Measurements from ENCODE around the gene STAB2.

Gene STAB2

DNA sequence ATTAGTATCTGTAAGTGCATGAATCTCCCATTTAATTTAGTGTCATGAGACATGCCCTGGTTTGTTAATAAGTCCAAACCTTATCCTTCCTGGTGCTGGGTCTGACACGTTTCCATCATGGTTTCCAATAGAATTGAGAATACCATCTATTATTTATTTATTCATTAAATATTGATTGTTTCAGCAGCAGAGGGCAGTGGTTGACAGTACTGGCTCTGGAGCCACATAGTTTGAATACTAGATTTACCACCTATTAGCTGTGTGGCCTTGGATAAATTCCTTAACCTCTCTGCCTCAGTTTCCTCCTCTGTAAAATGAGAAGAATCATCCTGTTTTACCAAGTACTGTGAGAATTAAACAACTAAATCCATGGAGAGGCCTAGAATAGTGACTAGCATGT lies 941 bp upstream of the STAB2 start:
- DNase-seq (ENCODE audit: extremely low read depth in 1 of 2, low read depth in 1 of 2) = no peak

DNA sequence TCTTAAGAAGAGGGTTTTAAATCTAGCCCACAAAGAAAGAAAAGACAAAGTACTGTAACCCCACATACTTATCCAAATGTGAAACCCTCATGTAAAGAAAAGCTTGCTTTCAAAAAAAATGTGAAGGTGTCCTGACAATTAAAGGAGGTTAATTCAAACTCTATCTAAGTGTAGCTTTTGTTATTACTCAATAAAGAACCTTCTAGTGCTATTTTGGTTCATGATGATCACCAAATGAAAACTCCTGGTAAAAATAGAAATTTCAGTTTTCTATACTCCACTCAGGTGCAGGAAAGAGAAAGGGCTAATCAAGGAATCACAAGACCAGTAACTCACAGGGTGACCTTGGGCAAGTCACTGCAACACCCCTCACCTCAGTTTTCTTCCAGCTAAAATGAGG lies 1.6 kb downstream of the STAB2 start:
- DNase-seq (ENCODE audit: extremely low read depth in 1 of 2, low read depth in 1 of 2) = no peak

DNA sequence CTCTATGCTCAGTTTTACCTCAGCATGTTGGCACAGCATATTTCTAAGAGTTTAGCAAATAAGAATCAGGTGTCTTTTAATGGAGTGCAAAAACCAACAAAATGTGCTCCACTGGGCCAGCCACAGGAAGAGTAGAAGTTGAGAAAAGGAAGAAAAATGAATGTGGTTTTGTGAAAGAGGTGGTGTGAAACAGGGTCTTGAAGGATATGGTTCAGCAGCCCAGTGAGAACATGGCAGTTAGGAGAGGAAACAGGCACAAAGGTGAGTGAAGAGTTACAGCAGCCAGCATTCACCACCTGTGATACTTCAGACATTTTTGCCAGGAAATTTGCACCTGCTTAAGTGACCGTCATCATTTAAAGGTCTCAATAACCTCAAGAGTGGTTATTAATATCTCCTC lies 2.4 kb downstream of the STAB2 start:
- DNase-seq (ENCODE audit: extremely low read depth in 1 of 2, low read depth in 1 of 2) = no peak

DNA sequence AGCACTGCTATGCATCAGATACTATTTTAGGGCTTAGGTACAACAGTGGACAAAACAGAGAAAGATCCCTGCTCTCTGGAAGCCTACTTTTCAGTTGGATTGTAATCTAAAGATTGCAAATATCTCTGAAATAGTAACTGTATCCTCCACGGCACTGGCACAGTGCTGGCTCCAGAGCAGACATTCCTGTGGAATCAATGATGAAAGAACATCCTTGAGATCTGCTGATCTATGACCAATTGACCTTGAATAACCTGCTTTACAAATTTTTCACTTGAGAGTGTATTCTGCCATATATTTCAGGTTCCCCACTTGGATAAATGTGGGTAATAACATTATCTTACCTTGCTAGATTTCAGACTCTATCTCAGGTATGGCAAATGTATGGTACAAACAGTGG lies 3.2 kb downstream of the STAB2 start:
- DNase-seq (ENCODE audit: extremely low read depth in 1 of 2, low read depth in 1 of 2) = no peak

DNA sequence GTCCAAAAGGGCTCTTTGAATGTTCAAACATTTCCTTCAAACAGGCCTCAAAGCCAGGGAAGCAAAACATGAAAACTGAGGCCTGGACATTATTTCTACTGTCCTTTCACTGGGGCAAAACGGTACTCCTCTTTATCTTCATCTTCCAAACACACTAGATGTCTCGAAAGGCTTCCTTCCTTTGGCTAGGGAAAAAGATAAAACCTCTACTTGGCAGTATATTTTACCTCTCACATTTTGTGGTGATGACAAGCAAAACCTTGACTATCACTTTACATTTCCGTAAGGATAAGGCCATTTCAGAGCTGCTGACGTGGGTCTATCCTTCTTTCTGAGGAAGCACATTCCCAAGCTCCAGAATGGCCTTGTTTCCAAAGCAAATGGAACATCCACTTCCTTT lies 9.9 kb downstream of the STAB2 start:
- DNase-seq (ENCODE audit: extremely low read depth in 1 of 2, low read depth in 1 of 2) = no peak

DNA sequence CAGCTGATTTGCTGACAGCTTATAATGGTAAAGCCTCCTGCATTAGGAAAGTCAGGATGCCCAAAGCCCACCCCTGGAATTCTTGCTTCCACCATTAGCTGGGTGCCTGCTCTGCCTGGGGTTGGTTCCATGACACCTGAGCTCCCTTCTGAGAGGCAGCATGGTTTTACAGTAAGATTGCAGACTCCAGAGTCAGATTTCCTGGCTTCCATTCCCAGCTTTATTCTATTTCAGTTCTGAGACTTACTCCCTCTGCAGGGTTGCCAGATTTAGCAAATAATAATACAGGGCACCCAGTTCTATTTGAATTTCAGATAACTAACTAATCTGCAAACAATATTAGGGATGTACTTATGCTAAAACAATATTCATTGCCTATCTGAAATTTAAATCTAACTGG lies 12.2 kb downstream of the STAB2 start:
- no peak for DNase-seq (ENCODE audit: extremely low read depth in 1 of 2, low read depth in 1 of 2)

DNA sequence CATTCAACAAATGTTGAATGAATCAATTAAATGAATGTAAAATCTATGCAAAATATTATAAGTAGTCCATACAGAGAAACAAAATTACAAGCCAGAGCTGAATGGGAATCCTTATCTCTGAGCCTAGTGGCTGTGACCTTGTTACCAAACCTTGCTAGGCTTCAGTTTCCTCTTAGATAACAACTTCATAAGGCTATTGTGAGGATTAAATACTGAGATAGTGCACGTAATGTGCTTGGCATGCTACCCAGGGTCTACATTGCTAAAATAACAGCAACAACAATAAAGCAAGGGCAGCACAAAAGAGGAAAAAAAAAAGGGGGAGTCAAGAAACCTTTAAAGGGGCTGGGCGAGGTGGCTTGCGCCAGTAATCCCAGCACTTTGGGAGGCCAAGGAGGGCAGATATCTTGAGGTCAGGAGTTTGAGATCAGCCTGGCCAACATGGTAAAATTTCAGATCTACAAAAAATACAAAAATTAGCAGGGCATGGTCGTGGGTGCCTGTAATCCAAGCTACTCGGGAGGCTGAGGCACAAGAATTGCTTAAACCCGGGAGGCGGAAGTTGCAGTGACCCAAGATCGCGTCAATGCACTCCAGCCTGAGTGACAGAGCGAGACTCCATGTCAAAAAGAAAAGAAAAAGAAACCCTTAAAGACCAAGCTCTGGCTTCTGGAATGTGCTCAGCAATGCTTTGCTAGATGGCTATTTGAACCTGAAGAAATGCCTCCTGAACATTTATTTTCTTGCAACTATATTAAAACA lies 14.1 kb downstream of the STAB2 start:
- DNase-seq (ENCODE audit: extremely low read depth in 1 of 2, low read depth in 1 of 2) = no peak

DNA sequence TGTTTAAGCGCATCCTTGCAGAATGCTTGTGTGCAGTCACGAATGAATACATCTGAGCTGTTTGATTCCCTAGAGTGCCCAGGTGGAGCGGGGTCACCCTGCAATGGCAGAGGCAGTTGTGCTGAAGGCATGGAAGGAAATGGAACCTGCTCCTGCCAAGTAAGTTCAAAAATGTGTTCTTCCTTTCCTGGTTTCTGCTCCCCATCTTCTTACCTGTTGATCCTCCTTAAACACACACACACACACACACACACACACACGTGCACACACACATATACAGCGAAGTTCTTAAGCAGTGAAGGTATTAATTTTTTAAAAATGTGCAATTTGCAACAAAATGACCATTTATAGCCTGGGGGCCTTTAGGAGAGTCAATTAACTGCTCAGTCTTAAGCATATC lies 33.3 kb downstream of the STAB2 start:
- no peak for DNase-seq (ENCODE audit: extremely low read depth in 1 of 2, low read depth in 1 of 2)

DNA sequence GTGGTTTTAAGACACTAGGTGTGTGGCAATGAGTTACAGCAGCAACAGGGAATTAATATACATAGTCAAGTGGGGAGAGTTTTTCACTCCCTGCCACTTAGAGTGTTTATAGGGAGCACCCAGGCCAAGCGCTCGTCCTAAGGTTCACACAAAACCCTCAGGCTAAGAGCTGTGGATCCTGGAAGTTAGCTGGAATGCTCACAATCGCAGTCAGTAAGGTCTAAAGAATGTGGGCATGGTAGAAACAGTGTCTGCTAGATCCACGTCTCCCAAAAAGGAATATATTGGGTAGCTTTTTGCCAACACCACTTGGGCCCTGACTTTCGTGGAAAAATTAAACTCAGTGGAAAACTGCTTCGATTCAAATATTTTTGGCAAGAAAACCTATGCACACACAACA lies 36.6 kb downstream of the STAB2 start:
- DNase-seq (ENCODE audit: extremely low read depth in 1 of 2, low read depth in 1 of 2) = no peak

DNA sequence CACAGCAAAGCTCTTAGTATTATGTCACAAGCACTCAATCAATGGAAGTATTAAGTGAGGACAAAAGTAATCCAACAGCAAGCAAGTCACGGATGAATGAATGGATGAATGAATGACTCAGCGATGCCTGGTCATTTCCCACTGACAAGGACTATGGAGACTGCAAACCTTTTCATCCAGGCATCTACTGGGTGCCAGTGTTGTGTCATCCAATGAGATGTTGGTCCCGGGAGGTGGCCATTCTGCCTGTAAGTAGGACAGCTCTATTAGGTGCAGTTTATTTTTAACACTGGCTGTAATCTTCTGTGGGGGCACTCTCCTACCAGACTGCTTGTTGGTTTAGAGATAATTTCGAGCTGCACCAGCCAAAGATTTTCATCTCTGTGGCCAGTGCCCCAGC lies 39.4 kb downstream of the STAB2 start:
- no peak for DNase-seq (ENCODE audit: extremely low read depth in 1 of 2, low read depth in 1 of 2)

DNA sequence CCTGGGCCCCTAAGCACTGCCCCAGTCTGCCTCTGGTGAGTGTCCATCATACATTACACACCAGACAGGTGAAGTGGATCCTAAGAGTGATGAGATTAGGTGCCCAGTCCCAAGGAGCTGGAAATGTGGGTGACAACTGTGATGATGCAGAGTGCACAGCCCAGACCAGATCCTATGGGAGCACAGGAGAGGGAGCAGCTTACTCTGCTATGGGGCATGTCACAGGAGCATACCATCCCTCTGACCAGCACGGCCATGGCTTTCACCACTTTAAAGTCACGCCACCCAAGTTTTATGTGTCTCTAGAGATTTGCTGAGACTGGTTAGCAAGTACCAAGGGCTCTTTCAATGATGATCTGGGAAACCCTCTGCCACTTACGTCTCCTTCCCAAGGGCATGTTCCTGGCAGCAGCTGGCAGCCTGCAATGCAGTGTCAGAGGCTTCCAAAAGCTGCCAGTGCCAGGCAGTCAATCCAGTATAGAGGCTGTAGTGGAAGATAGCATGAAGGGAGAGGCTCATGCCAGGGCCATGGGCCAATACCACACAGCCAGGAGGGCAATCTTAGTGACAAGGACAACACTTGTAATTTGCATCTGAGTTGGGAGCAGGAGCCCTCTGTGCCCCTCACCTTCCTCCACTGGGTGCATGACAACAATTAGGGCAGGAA lies 40.2 kb downstream of the STAB2 start:
- DNase-seq (ENCODE audit: extremely low read depth in 1 of 2, low read depth in 1 of 2) = no peak

DNA sequence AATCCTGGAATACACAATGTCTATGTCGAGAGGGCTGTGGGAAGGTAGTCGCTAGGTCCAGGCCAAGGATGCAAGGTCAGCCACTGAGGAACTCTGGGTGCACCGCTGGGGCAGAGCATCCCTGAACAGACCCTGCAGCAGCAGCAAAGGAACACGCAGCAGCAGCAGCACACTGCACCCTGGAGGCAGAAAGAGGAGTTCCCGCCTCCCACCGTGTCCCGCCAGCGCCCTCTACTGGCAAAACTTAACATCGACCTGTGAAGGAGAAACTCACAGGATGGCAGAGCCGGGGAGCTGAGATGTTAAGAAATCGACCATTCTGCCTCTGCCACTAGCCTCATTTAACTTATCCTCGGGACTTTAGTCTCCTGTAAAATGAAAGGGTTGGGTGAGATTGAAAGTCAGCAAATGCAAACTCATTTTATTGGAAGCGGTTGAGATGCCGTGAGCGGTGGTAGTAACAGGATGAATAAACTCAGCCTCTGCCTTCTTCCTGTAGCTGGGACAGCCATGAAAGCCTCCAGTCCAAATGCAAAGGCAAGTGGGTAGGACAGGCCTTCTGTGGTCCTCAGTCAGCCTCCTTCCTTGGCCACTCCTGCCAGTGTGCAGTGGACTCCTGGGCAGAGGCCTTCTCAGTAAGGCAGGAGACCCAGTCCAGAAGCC lies 45.6 kb downstream of the STAB2 start:
- peak; percentile 21 to 46 for DNase-seq (ENCODE audit: extremely low read depth in 1 of 2, low read depth in 1 of 2)

DNA sequence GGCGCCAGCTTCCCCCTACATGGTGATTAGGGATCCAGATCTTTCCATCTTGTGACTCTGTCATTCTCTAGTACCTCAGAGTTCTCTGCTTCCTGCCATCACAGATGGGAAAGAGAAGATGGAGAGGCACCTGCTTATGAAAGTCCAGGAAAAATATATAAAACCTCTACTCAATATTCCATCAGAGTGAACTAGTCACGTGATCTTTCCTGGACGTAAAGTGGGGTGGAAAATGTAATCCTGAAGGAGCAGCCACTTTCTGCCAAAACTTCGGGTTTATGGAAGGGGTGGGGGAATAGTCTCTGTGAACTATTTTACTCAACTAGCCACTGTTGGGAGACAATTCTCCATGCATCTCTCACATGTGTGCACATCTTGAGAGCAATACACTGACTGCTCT lies 47.7 kb downstream of the STAB2 start:
- DNase-seq (ENCODE audit: extremely low read depth in 1 of 2, low read depth in 1 of 2) = no peak

DNA sequence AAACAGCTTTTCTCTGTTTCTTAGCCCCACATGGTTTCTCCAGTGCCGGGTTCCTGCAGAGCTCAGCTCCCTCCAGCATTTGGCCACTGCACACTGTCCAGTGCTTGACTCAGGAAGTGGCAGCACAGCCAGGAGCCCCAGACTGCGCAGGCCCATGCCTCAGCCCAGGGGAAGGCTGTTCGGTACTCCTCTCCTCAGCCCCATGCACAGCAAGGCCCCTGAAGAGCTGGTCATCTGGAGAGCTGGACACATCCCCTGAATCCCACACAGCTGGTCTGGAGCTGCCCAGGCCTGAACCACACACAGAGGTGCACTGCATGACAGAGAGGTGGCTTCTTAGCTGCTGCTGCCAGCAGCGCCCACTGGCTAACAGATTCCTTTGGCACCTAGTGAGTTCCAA lies 48.3 kb downstream of the STAB2 start:
- DNase-seq (ENCODE audit: extremely low read depth in 1 of 2, low read depth in 1 of 2) = no peak

DNA sequence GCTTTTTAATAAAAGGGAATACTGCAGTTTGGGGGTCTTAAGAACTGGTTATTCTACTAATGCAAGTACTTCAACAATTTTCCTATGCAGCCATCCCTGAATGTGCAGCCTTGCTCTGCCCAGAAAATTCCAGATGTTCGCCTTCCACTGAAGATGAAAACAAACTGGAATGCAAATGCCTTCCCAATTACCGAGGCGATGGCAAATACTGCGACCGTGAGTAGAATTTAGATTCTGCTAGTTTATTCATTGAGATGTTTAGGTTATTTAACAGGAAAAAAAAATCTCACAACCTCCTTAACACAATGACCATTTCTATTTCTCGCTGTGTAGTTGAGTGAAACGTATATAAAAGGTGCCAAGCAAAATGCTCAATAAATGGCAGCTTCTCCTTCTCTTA lies 49.9 kb downstream of the STAB2 start:
- DNase-seq (ENCODE audit: extremely low read depth in 1 of 2, low read depth in 1 of 2) = no peak

DNA sequence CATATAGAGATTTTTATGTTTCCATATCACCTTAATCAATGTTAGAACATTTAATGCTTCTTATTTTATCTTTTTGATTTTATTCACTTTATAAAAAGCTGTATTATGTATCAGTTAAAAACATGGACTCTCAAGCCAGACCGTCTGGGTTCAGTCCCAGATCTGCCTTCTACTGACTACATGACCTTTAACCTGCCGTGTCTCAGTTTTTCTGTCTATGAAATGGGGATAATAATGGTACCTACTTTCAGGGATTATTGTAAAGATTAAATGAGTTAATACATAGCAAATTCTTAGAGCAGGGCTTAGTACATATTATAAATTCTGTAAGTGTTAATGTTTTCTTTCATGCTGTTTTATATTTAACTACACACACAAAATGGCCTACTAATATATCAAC lies 50.4 kb downstream of the STAB2 start:
- no peak for DNase-seq (ENCODE audit: extremely low read depth in 1 of 2, low read depth in 1 of 2)

DNA sequence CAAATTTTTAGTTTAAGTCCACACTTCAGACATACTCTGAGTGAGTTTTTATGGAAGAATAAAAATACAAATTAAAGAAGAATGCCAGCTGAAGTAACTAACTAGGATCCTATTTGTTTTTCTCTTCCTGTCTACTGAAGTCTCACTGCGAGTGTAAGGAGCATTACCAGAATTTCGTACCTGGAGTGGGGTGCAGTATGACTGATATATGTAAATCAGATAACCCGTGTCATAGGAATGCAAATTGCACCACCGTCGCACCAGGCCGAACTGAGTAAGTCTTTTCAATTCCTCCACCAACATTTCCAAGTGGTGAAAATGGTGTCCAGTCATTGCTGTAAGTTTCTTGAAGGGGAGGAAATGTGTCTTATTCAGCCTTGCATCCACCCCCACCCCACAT lies 52.9 kb downstream of the STAB2 start:
- DNase-seq (ENCODE audit: extremely low read depth in 1 of 2, low read depth in 1 of 2) = no peak

DNA sequence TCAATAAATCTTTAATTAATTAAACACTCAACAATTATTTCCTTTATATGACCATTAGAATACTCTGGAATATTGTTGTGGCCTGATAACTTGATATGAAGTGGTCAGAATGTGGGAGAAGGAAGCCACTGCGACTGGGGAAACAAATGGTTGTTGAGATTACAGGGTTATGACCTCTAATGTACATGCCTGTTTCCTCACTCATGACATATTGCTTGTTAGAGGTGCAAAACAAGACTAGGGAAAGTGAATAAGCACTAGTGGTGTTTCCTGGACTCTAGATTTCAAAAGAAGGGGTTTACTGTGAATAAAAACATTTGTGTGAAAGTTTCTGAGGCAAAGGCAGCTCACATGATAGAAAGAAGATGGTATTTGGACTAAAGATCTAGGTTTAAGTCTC lies 53.3 kb downstream of the STAB2 start:
- no peak for DNase-seq (ENCODE audit: extremely low read depth in 1 of 2, low read depth in 1 of 2)

DNA sequence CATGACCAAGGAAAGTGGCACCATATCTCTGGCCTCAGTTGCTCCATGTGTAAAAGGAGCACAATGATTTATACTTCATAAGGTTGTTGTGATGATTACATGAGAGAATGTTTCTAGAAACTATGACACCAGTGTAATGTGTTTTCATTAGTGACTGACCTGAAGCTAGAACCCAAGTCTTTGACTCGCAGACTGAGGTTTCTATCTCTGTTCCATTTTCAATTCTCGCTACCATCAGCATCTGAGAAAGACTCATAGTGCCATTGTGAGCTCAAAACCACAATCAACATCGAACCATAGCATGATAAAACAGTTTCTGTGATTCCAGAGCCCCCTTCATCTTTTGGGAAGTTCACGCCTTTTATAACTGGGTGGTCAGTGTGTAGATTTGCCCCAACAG lies 53.8 kb downstream of the STAB2 start:
- no peak for DNase-seq (ENCODE audit: extremely low read depth in 1 of 2, low read depth in 1 of 2)

DNA sequence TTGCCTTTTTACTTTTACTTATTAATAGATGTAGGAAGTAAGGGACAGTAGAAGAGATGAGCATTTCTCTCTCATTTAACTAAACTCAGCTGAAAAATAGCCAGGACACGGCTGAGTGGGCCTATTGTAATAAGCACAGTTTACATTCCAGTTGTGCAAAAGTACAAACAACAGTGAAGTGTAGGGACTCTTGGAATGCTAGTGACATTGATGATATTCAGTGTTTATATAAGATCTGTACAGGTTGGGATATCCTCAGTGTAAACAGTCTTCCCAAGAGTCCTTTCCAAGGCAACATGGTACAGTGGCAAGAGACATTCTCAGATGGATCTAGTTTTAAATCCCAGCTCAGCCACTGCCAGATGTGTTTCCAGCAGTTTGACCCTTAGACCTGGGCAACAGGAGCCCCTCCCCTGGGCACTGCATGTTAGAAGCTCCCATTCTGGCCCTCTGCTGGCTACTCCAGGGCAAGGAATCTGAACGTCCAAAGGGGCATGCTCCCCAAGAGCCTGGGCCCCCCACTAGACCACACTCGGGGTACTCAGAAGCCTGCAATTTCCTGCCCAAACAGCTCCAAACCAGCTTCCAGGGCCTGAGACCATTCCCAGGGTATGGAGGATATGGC lies 55.3 kb downstream of the STAB2 start:
- no peak for DNase-seq (ENCODE audit: extremely low read depth in 1 of 2, low read depth in 1 of 2)

DNA sequence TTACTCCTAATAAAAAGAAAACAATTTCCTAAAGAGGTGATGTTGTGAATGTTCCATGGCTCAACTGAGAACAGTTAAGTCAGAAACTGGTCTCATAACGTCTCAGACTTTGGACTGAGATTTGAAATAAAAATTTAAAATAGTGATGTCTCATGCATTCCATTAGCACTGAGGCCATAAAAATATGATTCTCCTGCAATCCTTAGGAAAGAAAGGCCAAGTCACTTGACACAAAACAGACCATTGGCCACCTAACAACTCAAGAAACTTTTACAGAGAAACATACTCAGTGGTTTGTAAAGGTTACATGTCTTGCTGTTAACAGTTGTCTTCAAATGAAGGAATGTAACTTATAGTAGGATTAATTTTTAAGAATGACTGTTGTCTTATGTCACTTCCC lies 58.1 kb downstream of the STAB2 start:
- DNase-seq (ENCODE audit: extremely low read depth in 1 of 2, low read depth in 1 of 2) = no peak

DNA sequence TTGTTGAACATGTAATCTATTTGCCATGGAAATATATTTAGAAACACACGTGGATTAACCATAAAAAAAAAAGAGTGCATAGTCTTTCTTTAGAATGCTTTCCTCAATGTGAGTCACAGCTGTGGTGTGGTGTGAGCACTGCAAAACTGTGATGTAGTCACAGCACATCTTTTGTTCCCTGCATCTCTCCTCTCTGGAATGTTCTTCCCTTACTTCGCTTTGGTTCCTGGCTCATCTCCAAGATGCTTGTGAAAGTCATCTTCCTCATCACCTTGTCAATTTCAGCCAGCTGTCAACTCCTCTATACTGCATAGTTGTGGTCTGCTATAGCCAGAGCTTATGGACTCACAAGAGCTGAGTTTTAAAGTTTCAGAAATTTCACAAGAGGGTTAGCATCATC lies 60.2 kb downstream of the STAB2 start:
- DNase-seq (ENCODE audit: extremely low read depth in 1 of 2, low read depth in 1 of 2) = no peak

Measured in stimulated activated CD8-positive, alpha-beta memory T cell treated with anti-CD3 and anti-CD28 coated beads, Interleukin-7, amount 100 ng/mL, for 48 hours (primary cell).